RWPE1 (cell line): ENCODE data around the gene BICRAL.

Source experiments
- CTCF ChIA-PET: fragments of 350-600 bp; sonication (Branson Sonifier 250); formaldehyde crosslinking; extraction: SDS; loops from one replicate; lab custom pipeline; 2021; lab: Yijun Ruan, JAX
- POLR2A ChIA-PET: fragments of 400-600 bp; formaldehyde crosslinking; extraction: SDS; loops from one replicate; lab custom pipeline; 2020; ENCODE audit warnings: antibody characterized with exemption; ENCODE audit not compliant: low non-redundant PET; lab: Yijun Ruan, JAX
- DNase-seq: peaks from one replicate; pipeline ENCODE4 v3.0.0; 2012; ENCODE audit warnings: low spot score
- H3K27ac ChIP-seq: fragments of 450-650 bp; 2 replicates; pipeline ENCODE4 v1.5.1; 2017
- CTCF ChIP-seq: fragments of 450-650 bp; conservative IDR thresholded peaks from 2 replicates; pipeline ENCODE4 v1.5.1; 2017; ENCODE audit warnings: low read depth, mild to moderate bottlenecking

The BICRAL gene

GRCh38 chr6:42911171-42912021 lies 129.5 kb downstream of the BICRAL start:
- TF ChIP-seq CTCF: no peak
- ChIA-PET POLR2A (no interaction called here), CTCF (interaction anchor here (0.7 to 0.9 kb wide), 2 partner anchors 11 to 12 kb away, joined by 3 to 5 read pairs; no protein-coding TSS in a partner anchor)
- no peak for DNase-seq
- H3K27ac ChIP-seq: no peak overlapping the region

GRCh38 chr6:42914546-42914945 lies 132.7 kb downstream of the BICRAL start:
- H3K27ac ChIP-seq: no peak overlapping the region
- DNase-seq: no peak
- POLR2A ChIA-PET: no interaction called here
- CTCF ChIA-PET: interaction anchor here (0.6 kb wide), 2 partner anchors 15 to 1405 kb away, joined by 3 read pairs; no protein-coding TSS in a partner anchor
- TF ChIP-seq CTCF: no peak

GRCh38 chr6:42915732-42916131 lies 133.9 kb downstream of the BICRAL start, which contains the start of gene PTCRA:
Gene PTCRA, plus strand, starts transcription at chr6:42916053. Its CDS starts 17 bp downstream, at chr6:42916070.
- no peak for DNase-seq
- ChIA-PET CTCF (interaction anchor here (0.7 kb wide), 1 partner anchor 618 kb away, joined by 4 read pairs; no protein-coding TSS in a partner anchor), POLR2A (no interaction called here)
- H3K27ac ChIP-seq: no peak within 1 kb of the TSS
- no peak for TF ChIP-seq CTCF

GRCh38 chr6:42916288-42916687 lies 134.4 kb downstream of the BICRAL start:
- ChIA-PET CTCF (no interaction called here), POLR2A (no interaction called here)
- no peak overlapping the region for H3K27ac ChIP-seq

More at GRCh38 chr6:42916288-42916687, 134.4 kb downstream of the BICRAL start:
- no peak for DNase-seq
- TF ChIP-seq CTCF: no peak
